Neuronal stem cell (in vitro differentiated cells): ENCODE data around the gene ZSCAN30.
"Not testable (repeated sequence)": the region's sequence is repeated elsewhere in the genome, so short reads cannot be mapped to it uniquely, and the experiment has no call there.

Experiments used
- DNase-seq: peaks from one replicate; pipeline ENCODE4 v3.0.0-alpha.2; 2013; ENCODE audit warnings: low spot score
- H2AFZ ChIP-seq: one replicate; pipeline ENCODE4 v1.6.1; 2013; ENCODE audit warnings: mild to moderate bottlenecking, low read length, inconsistent platforms
- H2AK5ac ChIP-seq: 2 replicates; pipeline ENCODE4 v1.6.1; 2013; ENCODE audit warnings: low read depth, mild to moderate bottlenecking, inconsistent platforms, low read length, moderate library complexity, mixed read lengths
- H2BK120ac ChIP-seq: 2 replicates; pipeline ENCODE4 v1.6.1; 2013; ENCODE audit warnings: low read depth, mild to moderate bottlenecking, inconsistent platforms, low read length, moderate library complexity, mixed read lengths
- H2BK12ac ChIP-seq: one replicate; pipeline ENCODE4 v1.6.1; 2013; ENCODE audit warnings: low read length, inconsistent platforms
- H2BK15ac ChIP-seq: 2 replicates; pipeline ENCODE4 v1.6.1; 2013; ENCODE audit warnings: mild to moderate bottlenecking, low read length, inconsistent platforms, mixed read lengths
- H2BK5ac ChIP-seq: one replicate; pipeline ENCODE4 v1.6.1; 2013; ENCODE audit warnings: inconsistent platforms, mild to moderate bottlenecking, low read length, moderate library complexity
- H3K14ac ChIP-seq: one replicate; pipeline ENCODE4 v1.6.1; 2013; ENCODE audit warnings: low read length, inconsistent platforms
- H3K18ac ChIP-seq: 2 replicates; pipeline ENCODE4 v1.6.1; 2013; ENCODE audit warnings: low read length, inconsistent platforms
- H3K23ac ChIP-seq: 2 replicates; pipeline ENCODE4 v1.6.1; 2013; ENCODE audit warnings: low read depth, mild to moderate bottlenecking, mixed read lengths, low read length, inconsistent platforms; ENCODE audit not compliant: poor library complexity
- H3K27ac ChIP-seq: replicated peaks from 3 replicates; pipeline ENCODE4 v1.5.1; 2013; ENCODE audit warnings: low read length, inconsistent platforms
- H3K27me3 ChIP-seq, 3 experiments: 2 replicates each; pipeline ENCODE4 v1.6.1; 2013; ENCODE audit warnings: low read length in 3 of 3, mild to moderate bottlenecking in 2 of 3, inconsistent platforms in 1 of 3, low read depth in 1 of 3, mixed read lengths in 1 of 3, moderate library complexity in 1 of 3; ENCODE audit not compliant: control insufficient read depth in 3 of 3, insufficient read depth in 3 of 3
- H3K36me3 ChIP-seq, 2 donors: replicated peaks in 1 of 2; 2 replicates each; pipeline ENCODE4 v1.6.1; 2013; ENCODE audit warnings: low read length in 2 of 2; ENCODE audit not compliant: control insufficient read depth in 2 of 2, insufficient read depth in 2 of 2
- H3K4ac ChIP-seq: 2 replicates; pipeline ENCODE4 v1.6.1; 2013; ENCODE audit warnings: inconsistent platforms, mild to moderate bottlenecking, low read length, moderate library complexity
- H3K4me1 ChIP-seq, 2 donors: 1 replicate in 1 of 2; 2 replicates in 1 of 2; pipeline ENCODE4 v1.6.1; 2013; ENCODE audit warnings: low read length in 2 of 2, low read depth in 1 of 2; ENCODE audit not compliant: control insufficient read depth in 2 of 2, insufficient read depth in 1 of 2
- H3K4me2 ChIP-seq: one replicate; pipeline ENCODE4 v1.6.1; 2013; ENCODE audit warnings: mild to moderate bottlenecking, low read length, inconsistent platforms; ENCODE audit not compliant: insufficient read depth, poor library complexity, severe bottlenecking
- H3K4me3 ChIP-seq, 2 donors: 2 replicates each; pipeline ENCODE4 v1.5.1; 2013; ENCODE audit warnings: low read length in 2 of 2, mild to moderate bottlenecking in 2 of 2, inconsistent platforms in 1 of 2, moderate library complexity in 1 of 2
- H3K79me1 ChIP-seq: one replicate; pipeline ENCODE4 v1.6.1; 2013; ENCODE audit warnings: low read depth, mild to moderate bottlenecking, inconsistent platforms, low read length, moderate library complexity
- H3K9ac ChIP-seq: one replicate; pipeline ENCODE4 v1.6.1; 2013; ENCODE audit warnings: mild to moderate bottlenecking, low read depth, low read length, inconsistent platforms; ENCODE audit not compliant: poor library complexity
- H3K9me3 ChIP-seq, 2 donors: replicated peaks in 1 of 2; 2 replicates each; pipeline versions ENCODE3 to v1.6.1; 2013; ENCODE audit warnings: low read length in 2 of 2, mild to moderate bottlenecking in 2 of 2, inconsistent platforms in 1 of 2, low read depth in 1 of 2, mixed read lengths in 1 of 2, moderate library complexity in 1 of 2; ENCODE audit not compliant: control insufficient read depth in 2 of 2, insufficient read depth in 1 of 2
- H4K8ac ChIP-seq: one replicate; pipeline ENCODE4 v1.6.1; 2013; ENCODE audit warnings: low read depth, mild to moderate bottlenecking, inconsistent platforms, low read length, moderate library complexity
- H4K91ac ChIP-seq: one replicate; pipeline ENCODE4 v1.6.1; 2013; ENCODE audit warnings: low read length, low read depth, mild to moderate bottlenecking, inconsistent platforms; ENCODE audit not compliant: poor library complexity
- WGBS, 2 donors: extraction: QIAGEN DNeasy Blood & Tissue Kit; methylation state at CpG; one replicate each; pipeline ENCODE4 v1.1.7; 2013; ENCODE audit warnings: missing lambda C conversion rate in 2 of 2, mixed read lengths in 1 of 2; ENCODE audit not compliant: insufficient read length in 2 of 2, insufficient replicate concordance in 1 of 2; ENCODE audit errors: extremely low coverage in 2 of 2; 5-methylcytosine and 5-hydroxymethylcytosine counted together

ZSCAN30 gene

GRCh38 chr18:35227254-35227653 is 62.8 kb downstream of the ZSCAN30 start:
- no peak overlapping the region for H2AK5ac ChIP-seq
- H3K27ac ChIP-seq = no peak overlapping the region
- H3K9me3 ChIP-seq = no peaks in the 10 kb centered on the region
- H3K14ac ChIP-seq = no peak overlapping the region
- H3K4me2 ChIP-seq = no peak overlapping the region
- H2BK12ac ChIP-seq = no peak overlapping the region
- no peak overlapping the region for H3K4ac ChIP-seq
- no peak overlapping the region for H3K23ac ChIP-seq
- no peak overlapping the region for H3K18ac ChIP-seq
- no peak overlapping the region for H4K91ac ChIP-seq
- no peak for DNase-seq
- H2AFZ ChIP-seq = peak overlapping the region; percentile 3
- no peaks in the 10 kb centered on the region for H3K79me1 ChIP-seq
- H2BK120ac ChIP-seq = no peak overlapping the region
- no peak overlapping the region for H3K9ac ChIP-seq
- no CpG with 5 or more reads among the region's 1 CpG for WGBS, 2 donors
- no peak overlapping the region for H4K8ac ChIP-seq
- H3K36me3 ChIP-seq = no peaks in the 10 kb centered on the region
- no peak overlapping the region for H2BK5ac ChIP-seq
- peaks cover 0 to 6% of the 10 kb centered on the region in 2 donors for H3K4me1 ChIP-seq
- no peak overlapping the region for H3K4me3 ChIP-seq
- no peak overlapping the region for H2BK15ac ChIP-seq
- H3K27me3 ChIP-seq = no peaks in the 10 kb centered on the region

- H3K14ac ChIP-seq = no peak overlapping the region
- no peak overlapping the region for H2AFZ ChIP-seq
- no peak overlapping the region for H2BK120ac ChIP-seq
- DNase-seq = no peak
- no peak overlapping the region for H4K8ac ChIP-seq
- peaks cover 0 to 2% (median 0%) of the 10 kb centered on the region in 3 experiments for H3K27me3 ChIP-seq
- no peak overlapping the region for H3K4me2 ChIP-seq
- H3K23ac ChIP-seq = no peak overlapping the region
- H3K4me3 ChIP-seq = no peak overlapping the region
- H3K4me1 ChIP-seq = no peaks in the 10 kb centered on the region
- no peak overlapping the region for H2BK5ac ChIP-seq
- WGBS, 2 donors = no CpG with 5 or more reads among the region's 3 CpGs
- H3K9ac ChIP-seq = no peak overlapping the region
- no peaks in the 10 kb centered on the region for H3K36me3 ChIP-seq
- no peak overlapping the region for H2BK12ac ChIP-seq
- H3K79me1 ChIP-seq = no peaks in the 10 kb centered on the region
- no peak overlapping the region for H3K27ac ChIP-seq
- H3K18ac ChIP-seq = no peak overlapping the region
- no peak overlapping the region for H2AK5ac ChIP-seq
- H3K4ac ChIP-seq = no peak overlapping the region
- H2BK15ac ChIP-seq = no peak overlapping the region
- no peak overlapping the region for H4K91ac ChIP-seq
- H3K9me3 ChIP-seq = no peaks in the 10 kb centered on the region
Measured at GRCh38 chr18:35223797-35224196, 66.2 kb downstream of the ZSCAN30 start.

- Histone ChIP-seq H3K4ac (no peak overlapping the region), H2BK120ac (no peak overlapping the region), H2BK12ac (no peak overlapping the region), H3K18ac (no peak overlapping the region), H3K4me2 (no peak overlapping the region), H4K8ac (no peak overlapping the region), H3K9me3 (no peaks in the 10 kb centered on the region), H3K4me1 (no peaks in the 10 kb centered on the region), H2AFZ (no peak overlapping the region), H2AK5ac (no peak overlapping the region), H2BK5ac (no peak overlapping the region), H3K9ac (no peak overlapping the region), H3K23ac (no peak overlapping the region), H2BK15ac (no peak overlapping the region), H3K27me3 (peaks cover 0 to 2% (median 0%) of the 10 kb centered on the region in 3 experiments), H3K27ac (no peak overlapping the region), H3K36me3 (no peaks in the 10 kb centered on the region), H3K14ac (no peak overlapping the region), H3K4me3 (no peak overlapping the region), H4K91ac (no peak overlapping the region), H3K79me1 (no peaks in the 10 kb centered on the region)
- WGBS, 2 donors = no CpG with 5 or more reads among the region's 6 CpGs
- no peak for DNase-seq
Measured at GRCh38 chr18:35220424-35220823, 69.6 kb downstream of the ZSCAN30 start.

- DNase-seq, H2BK5ac ChIP-seq, H3K23ac ChIP-seq, H2BK12ac ChIP-seq, H3K14ac ChIP-seq, H2AK5ac ChIP-seq, H3K4me3 ChIP-seq, H3K27ac ChIP-seq, H4K8ac ChIP-seq, H3K9ac ChIP-seq, H2BK15ac ChIP-seq, H2BK120ac ChIP-seq, H3K4ac ChIP-seq, H2AFZ ChIP-seq, H3K4me1 ChIP-seq, H3K4me2 ChIP-seq, H3K36me3 ChIP-seq, H3K27me3 ChIP-seq, H3K9me3 ChIP-seq, H4K91ac ChIP-seq, H3K18ac ChIP-seq, H3K79me1 ChIP-seq: not testable (repeated sequence)
- WGBS, 2 donors = no CpG with 5 or more reads among the region's 4 CpGs
Measured at GRCh38 chr18:35219331-35219730, 70.7 kb downstream of the ZSCAN30 start.
